HG03520 (cell line): ENCODE results near the gene HFE.
"Not testable (repeated sequence)": the region's sequence is repeated elsewhere in the genome, so short reads cannot be mapped to it uniquely, and the experiment has no call there.

ENCODE experiments used
- ATAC-seq: cut with Tn5 transposase; IDR thresholded peaks from one replicate; pipeline ENCODE4 v1.9.1; 2021; ENCODE audit warnings: mild to moderate bottlenecking, moderate library complexity; ENCODE audit not compliant: unreplicated experiment

HFE gene

DNA sequence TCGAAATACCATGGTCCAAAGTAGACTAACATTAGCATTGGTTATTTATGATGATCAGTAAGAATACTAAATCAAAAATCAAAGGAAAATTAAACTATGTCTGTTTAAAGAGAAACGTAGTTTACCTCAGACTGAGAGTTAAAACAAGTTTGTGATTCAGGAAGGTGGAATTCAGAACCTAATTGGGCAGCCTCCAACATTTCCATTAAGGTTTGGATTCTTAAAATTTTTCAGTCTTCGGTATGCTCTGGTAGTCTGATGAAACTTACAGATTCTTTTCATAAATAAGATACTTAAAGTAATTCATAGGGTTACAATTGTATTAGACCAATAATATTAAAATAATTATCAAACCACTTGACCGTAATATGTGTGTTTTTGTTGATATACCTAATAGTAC, 18.6 kb downstream of the HFE start:
- no peak for ATAC-seq

- ATAC-seq, result no peak
Observed at GRCh38 chr6:26107935-26108334, 20.7 kb downstream of the HFE start.

DNA sequence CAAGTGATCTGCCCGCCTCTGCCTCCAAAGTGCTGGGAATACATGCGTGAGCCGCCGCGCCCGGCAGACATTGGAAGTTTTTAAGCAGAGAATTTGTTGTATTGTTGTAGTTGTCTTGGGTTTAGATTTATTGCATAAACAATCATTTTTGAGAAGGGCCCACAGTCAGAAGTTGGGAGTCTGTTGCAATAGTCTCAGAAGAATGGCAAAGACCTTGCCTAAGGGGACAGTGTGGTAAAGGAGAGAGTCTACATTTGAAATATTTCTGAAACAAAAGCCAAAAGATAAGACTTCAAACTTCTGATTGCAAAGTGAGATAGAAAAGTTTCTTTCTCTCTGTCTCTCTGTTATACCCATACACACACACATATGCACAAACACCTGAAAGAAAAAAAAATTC, 22.5 kb downstream of the HFE start:
- no peak for ATAC-seq

DNA sequence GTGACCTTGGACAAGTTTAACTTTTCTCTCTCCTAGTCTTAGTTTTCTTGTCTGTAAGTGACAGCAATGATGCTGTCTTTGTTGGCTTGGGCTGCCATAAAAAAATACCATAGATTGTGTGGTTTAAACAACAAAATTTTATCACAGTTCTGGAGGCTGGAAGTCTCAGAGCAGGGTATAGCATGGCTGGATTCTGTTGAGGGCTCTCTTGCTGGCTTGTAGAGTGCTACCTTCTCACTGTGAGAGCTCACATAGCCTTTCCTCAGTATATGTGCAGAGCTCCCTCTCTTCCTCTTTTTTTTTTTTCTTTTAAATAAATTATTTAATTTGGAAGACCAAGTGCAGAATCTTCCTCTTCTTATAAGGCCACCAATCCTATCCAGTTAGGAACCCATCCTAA, 26.3 kb downstream of the HFE start:
- no peak for ATAC-seq

GRCh38 chr6:26115226-26115625, 28.0 kb downstream of the HFE start:
- ATAC-seq, result no peak

DNA sequence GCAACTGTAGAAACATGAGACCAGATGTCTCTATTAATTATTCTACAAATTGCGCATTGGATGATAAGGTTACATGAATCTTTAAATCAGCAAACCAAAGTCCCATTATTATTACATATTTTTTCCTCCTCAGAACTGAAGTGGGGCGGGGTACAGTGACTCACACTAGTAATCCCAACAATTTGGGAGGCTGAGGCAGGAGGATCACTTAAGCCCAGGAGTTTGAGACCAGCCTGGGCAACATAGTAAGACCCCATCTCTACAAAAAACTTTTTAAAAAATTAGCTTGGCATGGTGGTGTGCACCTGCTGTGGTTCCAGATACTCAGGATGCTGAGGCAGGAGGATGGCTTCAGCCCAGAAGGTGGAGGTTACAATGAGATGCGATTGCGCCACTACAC, 29.0 kb downstream of the HFE start:
- no peak for ATAC-seq

- no peak for ATAC-seq
Observed at GRCh38 chr6:26118999-26119398, 31.8 kb downstream of the HFE start.

- ATAC-seq, result not testable (repeated sequence)
Observed at GRCh38 chr6:26120115-26120514, 32.9 kb downstream of the HFE start.

GRCh38 chr6:26120807-26121140, 33.5 kb downstream of the HFE start:
- no peak for ATAC-seq

DNA sequence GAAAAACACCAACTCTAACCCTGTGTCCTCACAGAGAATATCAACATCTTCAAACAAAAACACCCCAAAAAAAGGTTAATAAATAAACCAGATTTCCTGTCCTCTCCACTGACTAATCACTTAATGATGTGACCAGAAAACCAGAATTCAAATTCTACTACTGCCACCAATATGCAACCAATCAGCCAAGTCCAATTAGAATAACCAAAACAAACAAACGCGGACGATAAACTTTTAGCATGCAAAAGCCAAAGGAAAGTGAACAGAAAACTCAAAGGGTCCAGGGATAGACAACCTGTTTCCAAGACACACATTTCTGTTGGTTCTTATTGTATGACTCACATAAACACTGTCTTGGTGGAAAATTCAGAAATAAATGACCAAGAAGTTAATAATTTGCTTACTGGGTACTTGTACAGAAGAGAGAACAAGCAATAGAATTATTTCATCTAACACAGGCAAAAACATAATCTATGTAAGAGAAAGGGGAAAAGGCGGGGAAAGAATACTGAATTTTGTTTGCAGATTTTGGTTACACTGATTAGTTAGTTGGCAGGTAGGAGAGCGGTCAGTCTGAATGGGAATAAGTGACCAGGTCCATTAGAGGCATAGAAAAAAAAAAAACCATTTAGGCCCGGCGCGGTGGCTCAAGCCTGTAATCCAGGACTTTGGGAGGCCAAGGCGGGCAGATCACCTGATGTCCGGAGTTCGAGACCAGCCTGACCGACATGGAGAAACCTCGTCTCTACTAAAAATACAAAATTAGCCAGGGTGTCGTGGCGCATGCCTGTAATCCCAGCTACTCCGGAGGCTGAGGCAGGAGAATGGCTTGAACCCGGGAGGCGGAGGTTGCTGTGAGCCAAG, 34.1 kb downstream of the HFE start:
- ATAC-seq, result no peak

GRCh38 chr6:26122005-26122388, 34.8 kb downstream of the HFE start:
- ATAC-seq, result no peak

- no peak for ATAC-seq
Observed at GRCh38 chr6:26122402-26122792, 35.2 kb downstream of the HFE start.

DNA sequence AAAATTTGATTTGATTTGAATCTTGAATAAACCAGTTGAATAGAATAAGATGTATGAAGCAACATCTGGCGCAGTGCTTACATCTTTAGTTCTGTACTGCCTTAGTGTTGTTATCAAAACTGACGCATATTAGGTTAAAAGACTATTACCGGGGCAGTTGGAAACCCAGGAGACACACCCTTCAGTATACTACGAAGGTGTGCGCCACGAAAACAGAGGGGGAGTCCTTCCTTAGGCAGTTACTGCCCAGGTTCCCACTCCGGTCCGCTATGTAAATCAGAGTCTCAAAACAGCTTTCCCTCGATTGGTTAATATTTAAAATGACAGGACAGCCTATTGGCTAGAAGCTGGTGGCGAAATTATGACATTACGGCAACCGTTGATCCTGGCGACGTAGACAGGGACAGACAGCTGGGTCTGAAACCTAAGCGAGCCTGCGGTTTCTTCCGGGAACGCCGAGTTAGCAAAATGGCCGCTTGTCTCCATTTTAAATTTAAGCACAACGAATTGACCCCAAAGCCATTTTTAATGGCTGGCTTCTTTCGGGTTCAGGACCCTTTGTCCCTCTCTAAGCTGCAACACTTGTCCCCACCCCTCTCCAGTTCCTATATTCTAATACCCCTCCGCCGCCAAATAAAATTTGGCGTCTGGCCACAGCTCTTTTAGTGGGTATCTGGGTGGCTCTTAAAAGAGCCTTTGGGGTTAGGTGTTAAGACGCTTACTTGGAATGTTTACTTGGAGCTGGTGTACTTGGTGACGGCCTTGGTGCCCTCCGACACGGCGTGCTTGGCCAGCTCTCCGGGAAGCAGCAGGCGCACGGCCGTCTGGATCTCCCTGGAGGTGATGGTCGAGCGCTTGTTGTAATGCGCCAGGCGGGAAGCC, 35.8 kb downstream of the HFE start:
- peak; percentile 50 for ATAC-seq

- ATAC-seq, result no peak
Observed at GRCh38 chr6:26123675-26123946, 36.4 kb downstream of the HFE start.

DNA sequence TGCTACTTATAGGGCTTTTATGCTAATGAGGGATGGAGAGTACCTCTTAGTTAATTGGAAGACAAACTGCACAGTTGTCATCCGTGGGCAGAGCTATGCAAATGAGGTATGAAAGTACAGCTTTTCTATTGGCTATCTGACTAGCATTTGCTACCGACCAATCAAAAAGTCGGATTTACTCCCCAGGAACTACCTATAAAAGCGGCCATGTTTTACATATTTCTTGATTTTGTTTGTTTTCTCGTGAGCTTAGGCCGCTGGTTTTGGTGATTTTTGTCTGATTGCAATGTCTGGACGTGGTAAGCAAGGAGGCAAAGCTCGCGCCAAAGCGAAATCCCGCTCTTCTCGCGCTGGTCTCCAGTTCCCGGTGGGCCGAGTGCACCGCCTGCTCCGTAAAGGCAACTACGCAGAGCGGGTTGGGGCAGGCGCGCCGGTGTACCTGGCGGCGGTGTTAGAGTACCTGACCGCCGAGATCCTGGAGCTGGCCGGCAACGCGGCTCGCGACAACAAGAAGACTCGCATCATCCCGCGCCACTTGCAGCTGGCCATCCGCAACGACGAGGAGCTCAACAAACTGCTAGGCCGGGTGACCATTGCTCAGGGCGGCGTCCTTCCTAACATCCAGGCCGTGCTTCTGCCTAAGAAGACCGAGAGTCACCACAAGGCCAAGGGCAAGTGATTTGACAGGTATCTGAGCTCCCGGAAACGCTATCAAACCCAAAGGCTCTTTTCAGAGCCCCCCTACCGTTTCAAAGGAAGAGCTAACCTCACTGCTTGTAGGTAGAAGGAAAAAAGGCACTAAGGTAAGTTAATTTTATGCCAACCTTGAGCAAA, 36.9 kb downstream of the HFE start:
- ATAC-seq, result peak; percentile 68

GRCh38 chr6:26124781-26125685, 37.8 kb downstream of the HFE start:
- ATAC-seq, result no peak

DNA sequence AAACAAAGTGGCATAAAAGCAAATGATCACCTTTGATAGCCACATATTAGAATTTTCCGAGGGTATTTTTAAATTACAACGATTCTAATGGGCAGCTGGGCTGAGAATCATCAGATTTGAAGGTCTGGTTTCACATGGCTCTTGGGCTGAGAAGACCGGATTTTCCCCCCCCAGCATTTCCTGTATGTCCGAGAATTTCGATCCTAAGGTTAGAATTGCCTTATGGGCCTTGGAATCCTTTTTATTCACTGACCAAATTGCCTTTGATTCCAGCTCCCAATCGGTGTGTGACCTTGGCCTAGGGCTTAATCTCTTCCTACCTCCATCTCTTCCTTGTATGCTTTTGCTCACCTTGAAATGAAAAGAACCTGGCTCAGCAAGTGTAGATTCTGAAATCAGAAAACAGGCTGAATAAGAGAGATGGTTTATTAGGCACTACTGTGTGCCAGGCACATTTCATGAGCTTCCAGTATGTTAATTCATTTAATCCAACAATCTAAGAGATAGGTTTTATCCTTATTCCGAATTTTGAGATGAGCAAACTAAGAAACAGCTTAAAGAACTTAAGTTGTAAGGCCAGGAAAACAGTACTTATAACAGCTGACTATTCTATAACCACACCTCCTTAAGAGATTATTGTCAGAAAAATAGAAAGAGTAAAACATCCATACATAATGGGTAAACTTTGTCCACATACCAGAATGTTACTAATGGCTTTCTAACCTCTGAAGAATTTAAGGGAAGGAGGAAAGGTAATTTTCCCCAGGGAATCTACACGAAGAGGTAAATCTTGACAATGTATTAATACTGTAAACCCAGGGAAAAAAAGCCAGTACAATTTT, 39.4 kb downstream of the HFE start:
- no peak for ATAC-seq

DNA sequence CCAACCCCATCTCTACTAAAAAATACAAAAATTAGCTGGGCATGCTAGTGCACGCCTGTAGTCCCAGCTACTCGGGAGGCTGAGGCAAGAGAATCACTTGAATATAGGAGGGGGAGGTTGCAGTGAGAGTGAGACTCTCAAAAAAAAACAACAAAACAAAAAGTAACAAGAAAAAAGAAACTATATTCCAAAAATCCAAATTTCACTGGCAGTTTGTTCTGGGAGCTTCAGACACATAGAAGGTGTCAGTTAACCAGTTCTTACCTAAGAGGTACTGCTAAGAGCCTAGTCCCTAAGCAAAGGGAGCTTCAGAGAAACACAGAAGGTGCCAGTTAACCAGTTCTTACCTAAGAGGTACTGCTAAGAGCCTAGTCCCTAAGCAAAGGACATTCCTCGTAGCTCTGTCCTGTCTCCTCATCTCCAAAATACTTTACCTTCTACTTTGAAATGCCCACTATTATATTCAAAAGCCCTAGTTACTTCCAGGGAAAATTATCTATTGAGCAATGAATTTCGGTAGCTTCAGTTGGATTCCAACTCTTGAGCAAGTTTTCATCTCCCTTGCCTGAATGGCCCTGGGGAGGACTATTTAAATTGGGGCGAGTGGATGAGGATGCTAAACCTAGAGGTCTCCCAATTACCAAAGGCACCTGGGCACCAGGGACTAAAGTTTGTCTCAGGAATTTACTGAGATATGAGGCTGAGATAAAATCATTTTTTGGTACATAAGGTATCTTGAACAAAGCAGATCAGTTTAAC, 41.0 kb downstream of the HFE start:
- ATAC-seq, result no peak

DNA sequence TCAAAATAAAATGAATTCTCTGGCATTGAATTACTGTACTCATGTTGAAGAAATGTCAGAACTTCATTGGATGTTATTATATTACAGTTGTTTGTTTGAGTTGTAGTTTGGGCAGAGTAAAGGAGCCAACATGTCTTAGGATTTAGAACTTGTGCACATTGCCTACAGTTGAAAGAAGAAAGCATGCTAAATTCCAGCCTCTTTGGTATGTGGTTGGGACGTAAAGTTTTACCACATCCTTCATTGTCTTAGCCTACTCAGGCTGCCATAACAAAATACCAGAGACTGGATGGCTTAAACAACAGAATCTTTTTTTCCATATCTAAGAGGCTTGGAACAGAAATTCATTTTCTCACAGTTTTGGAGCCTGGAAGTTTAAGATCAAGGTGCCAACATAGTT, 42.4 kb downstream of the HFE start:
- no peak for ATAC-seq
